Pulmonary artery endothelial cell (primary cell): Measurements from ENCODE around the gene KLHL17. TPM values are rescaled to one million over a fixed set of nuclear protein-coding genes. Genes with fewer than 3 reads are reported as not detected.
"Not testable (repeated sequence)": the region's sequence is repeated elsewhere in the genome, so short reads cannot be mapped to it uniquely, and the experiment has no call there.

Experiments used
- DNase-seq: peaks from one replicate; pipeline ENCODE4 v3.0.0-alpha.2; 2011; ENCODE audit warnings: low read depth, low spot score
- total RNA-seq: library from RNA; depleted of rRNA; stranded (reverse); fragments of >200 nt; gene quantifications from 2 replicates; pipeline ENCODE4 v1.2.3, GENCODE V29; 2014

KLHL17 gene
- total RNA-seq, 1 donor from 2014 or later, result 7.8 TPM

DNA sequence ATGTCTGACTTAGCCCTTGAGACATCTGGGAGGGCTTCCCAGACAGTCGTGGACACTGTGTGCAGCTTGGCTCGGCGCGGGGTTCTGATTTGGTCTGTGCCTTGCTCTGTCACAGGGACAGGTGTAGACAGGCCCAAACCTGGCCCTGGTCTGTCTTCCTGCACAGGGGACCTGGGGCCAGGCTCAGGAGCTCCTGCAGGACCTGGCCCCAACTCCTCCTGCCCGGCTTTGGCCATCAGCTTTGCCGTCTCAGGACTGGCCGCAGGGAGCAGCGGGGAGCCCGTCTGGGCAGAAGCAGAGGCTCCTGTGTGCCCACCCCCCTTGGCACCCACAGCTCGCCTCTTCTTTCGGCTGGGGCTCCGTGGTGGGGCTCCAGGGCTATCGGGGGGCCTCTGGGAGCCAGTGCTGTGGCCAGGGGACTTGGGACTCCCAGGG lies 19.8 kb downstream of the KLHL17 start:
- DNase-seq, result no peak

DNA sequence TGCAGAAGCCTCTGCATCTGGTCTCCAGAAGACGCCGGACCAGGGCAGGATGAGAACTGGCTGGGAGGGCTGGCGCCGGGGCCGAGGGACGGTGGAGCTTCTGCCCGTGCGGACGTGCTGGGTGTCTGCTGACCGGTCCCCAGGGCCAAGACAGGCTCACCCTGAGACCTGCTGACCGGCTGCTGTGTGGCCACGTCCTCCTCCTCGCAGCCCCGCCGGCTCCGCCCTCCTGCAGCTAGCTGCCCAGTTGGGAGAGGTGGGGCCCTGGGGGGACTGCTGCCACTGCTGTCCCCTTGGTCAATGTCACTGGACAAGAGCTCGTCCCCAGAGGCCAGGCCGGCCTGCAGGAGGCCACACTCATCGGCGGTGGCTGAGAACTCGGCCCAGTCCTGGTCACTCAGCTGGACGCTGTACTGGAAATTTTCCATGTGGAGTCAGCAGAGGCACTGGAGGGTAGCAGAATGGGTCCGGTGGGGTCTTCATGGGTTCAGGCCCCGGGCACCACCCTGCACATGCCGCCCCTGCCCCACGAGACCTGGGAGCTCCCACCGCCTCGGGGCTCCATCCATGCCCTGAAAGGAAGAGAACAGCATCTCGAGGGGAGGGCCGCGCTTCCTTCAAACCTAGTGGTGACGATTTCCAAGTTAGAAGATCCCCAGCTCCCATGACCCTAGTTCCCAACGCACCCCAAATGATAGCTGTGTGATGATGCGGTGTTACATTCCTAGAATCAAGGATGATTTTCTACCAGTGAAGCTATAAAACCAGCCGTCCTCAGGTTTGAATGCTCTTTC lies 20.4 kb downstream of the KLHL17 start:
- no peak for DNase-seq

DNA sequence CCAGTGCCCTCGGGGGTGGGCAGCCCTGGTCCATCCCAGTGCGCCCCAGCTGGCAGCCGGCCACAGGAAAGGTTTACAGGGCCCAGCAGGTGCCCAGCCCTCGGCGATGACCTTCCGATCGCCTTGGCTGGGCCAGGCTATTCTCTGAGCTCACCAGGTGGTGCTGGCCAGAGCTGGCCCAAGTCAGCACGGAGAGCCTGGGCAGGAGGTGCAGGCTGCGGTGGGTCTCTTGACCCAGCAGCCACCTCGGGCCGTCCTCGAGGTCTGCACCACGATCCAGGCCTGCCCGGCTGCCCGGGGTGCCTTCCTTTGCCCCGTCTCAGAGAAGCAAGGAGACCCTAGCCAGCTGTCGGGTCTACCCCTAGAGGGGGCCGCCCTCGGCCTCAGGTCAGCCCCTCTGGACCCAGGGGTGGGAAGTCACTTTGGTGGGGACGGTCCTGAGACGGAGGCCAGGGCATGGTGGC lies 21.1 kb downstream of the KLHL17 start:
- DNase-seq, result no peak

- DNase-seq, result no peak
Measured at GRCh38 chr1:981955-982558, 21.7 kb downstream of the KLHL17 start, which contains the start of gene PERM1. TSS of gene PERM1 (minus strand) at chr1:982093. CDS start at chr1:981029, 1,064 bp downstream.

GRCh38 chr1:982765-983436 lies 22.5 kb downstream of the KLHL17 start:
- DNase-seq, result no peak

- no peak for DNase-seq
Measured at GRCh38 chr1:983798-984475, 23.6 kb downstream of the KLHL17 start.

GRCh38 chr1:984476-984814 lies 24.1 kb downstream of the KLHL17 start:
- DNase-seq, result no peak

- DNase-seq, result no peak
Measured at GRCh38 chr1:985126-985525, 24.7 kb downstream of the KLHL17 start.

DNA sequence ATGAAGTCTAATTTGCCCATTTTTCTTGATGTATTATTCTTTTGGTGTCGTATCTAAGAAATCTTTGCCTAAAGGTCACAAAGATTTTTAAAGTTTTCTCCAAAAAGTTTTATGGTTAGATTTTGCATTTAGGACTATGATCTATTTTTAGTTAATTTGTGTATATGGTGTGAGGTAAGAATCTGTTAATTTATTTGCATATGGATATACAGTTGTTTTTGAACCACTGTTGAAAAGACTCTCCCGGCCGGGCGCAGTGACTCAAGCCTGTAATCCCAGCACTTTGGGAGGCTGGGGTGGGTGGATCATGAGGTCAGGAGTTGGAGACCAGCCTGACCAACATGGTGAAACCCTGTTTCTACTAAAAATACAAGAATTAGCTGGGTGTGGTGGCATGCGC lies 27.7 kb downstream of the KLHL17 start:
- not testable (repeated sequence) for DNase-seq

- DNase-seq, result not testable (repeated sequence)
Measured at GRCh38 chr1:991275-991674, 30.9 kb downstream of the KLHL17 start.

DNA sequence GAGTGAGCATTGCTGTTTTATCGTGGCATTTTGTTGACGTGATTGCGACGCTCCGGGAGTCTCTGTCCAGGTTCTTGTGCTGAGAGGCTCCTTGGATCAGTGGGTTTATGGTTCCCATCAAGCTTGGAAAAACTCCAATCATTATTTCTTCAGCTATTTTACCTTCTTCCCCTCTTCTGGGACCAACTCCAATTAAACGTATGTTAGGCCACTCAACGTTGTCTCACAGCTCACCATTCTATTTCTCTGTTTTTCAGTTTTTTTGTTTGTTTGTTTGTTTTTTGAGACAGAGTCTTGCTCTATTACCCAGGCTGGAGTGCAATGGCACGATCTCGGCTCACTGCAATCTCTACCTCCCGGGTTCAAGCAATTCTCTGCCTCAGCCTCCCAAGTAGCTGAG lies 31.5 kb downstream of the KLHL17 start:
- DNase-seq, result no peak

DNA sequence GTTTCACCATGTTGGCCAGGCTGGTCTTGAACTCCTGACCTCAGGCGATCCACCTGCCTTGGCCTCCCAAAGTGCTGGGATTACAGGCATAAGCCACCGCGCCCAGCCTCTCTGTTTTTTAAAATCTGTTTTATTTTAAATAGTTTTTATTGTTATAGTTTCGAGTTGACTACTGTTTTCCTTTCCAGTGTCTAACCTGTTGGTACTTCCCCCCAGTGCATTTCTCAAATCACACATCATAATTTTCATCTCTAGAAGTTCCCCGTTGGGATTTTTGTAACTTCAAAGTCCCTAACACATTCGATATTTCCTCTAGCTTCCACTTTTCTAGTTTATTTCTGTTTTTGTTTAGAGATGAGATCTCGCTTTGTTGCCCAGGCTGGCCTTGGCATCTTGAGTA lies 32.0 kb downstream of the KLHL17 start:
- DNase-seq, result no peak

DNA sequence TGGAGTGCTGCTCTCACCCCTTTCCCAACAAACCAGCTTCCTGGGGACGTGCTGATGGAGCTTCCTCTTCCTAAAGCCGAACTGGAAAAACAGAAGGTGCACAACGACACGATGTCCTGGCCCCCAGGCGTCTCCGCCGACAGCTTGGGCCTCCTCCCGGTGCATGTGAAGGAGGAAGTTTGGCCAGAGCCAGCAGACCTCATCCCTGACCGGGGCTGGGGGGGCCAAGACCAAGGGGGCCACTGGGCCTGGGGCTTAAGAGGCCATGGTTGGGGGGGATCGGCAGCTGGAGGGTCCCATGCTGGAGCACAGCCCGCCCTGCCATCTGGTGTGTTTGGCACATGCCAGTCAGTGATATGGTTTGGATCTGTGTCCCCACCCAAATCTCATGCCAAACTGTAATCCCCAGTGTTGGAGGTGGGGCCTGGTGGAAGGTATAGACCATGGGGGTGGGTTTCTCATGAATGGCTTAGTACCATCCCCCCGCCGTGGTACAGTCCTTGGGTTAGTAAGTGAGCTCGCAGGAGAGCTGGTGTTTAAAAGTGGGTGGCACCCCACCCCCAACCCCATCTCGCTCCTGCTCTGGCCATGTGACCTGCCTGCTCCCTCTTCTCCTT lies 33.1 kb downstream of the KLHL17 start:
- DNase-seq, result no peak

DNA sequence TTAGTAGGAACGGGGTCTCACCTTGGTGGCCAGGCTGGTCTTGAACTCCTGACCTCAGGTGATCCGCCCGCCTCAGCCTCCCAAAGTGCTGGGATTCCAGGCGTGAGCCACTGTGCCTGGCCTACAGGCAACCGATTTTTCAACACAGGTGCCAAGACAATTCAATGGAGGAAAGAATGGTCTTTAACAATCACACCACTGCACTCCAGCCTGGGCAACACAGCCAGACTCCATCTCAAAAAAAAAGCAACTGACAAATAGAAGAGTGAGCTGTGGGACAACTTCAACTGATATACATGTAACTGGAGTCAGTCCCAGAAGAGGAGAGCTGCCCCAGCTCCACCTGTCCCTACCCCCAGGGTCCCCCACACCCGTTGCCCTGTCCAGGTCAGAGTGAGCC lies 34.2 kb downstream of the KLHL17 start:
- not testable (repeated sequence) for DNase-seq

- no peak for DNase-seq
Measured at GRCh38 chr1:995665-996633, 35.6 kb downstream of the KLHL17 start.

DNA sequence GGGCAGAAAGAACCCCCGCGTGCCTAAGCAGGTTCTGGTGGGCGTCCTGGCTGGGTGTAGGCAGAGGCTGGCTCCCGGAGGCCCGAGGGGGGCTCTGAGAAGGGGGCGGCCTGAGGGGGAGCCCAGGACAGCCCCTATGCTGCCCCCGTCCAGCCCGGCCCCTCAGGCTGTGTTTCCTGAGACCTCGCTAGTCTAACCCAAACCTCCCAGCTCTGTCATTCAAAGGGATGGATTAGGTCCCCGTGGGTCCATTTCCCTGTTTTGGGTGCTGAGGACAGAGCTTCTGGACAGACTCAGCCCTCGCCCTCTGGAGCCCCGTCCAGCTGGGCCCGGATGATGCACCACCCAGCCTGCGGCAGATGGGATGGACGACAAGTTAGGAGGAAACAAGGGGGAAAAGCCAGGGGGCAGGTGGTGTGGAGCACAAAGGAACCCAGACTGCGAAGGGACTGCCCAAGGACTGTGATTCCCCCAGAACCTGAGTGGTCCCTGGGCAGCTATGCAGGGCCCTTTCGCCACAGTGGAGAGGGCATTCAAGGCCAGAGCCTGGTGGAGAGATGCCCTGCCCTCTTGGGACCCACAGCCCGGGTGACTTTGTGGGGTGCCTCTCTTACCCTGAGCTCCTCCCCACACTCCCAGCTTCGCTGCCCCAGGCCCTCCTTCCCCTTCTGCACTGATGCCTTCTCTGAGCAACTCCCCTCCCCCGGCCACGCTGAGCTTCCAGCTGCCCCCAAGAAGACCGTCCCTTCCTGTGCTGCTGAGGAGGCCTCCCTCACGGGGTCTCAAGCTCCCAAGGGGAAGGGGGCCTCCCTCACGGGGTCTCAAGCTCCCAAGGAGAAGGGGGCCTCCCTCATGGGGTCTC lies 36.7 kb downstream of the KLHL17 start:
- DNase-seq, result no peak

DNA sequence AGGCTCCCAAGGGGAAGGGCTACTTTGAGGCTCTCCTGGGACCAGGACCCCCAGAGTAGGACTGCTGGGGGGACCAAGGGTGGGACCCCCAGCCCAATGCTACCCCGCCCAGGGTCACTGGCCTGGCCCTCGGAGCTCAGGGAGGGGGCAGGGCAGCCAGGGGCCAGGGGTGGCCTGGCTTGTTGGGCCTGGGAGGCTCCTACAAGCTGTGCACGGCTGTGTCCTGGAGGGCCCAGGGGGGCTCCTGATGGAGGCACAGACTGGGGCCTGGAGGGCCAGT lies 37.3 kb downstream of the KLHL17 start:
- no peak for DNase-seq

GRCh38 chr1:997993-998744 lies 37.8 kb downstream of the KLHL17 start:
- no peak for DNase-seq

DNA sequence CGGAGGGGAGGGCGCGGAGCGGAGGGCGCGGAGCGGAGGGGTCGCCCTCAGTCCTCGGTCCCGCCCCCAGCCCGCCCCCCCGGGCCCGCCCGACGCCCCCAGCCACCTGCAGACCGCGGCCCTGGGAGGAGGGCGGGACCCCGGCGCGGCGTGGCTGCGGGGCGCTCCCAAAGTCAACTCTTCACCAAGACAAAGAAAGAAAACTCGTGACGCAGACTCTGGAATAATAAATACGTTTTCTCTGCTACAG lies 38.3 kb downstream of the KLHL17 start:
- no peak for DNase-seq
